ENCODE measurements around the gene AUTS2.

DNA sequence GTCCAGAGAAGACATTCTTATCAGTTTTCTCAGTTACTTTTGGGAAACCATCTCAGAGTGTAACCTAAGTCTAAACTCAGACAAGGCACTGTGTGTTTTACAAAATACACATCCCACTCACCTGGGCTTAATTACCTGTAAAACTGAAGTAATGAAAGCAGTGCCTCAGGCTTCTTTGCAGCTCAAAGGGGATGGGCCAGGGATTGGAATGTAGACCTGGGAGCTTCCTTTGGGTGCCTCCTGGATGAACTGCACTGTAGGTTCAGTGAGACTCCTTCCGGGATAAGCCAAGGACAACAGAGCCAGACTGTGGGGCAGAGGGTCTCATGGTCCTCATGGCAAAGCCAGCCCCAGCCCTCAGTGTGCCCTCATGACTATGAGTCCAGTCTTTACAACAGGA lies 861.3 kb downstream of the AUTS2 start:
- TF ChIP-seq ZNF274 (IDR thresholded peaks at IDR 0.05; ENCODE audit: low read depth, low read length), result no peak
- no peak for TF ChIP-seq SUZ12 (IDR thresholded peaks at IDR 0.05; ENCODE audit: extremely low read depth, insufficient read depth, insufficient read length)
